KOPT-K1 (cell line): Measurements from ENCODE around the gene VASP.

ENCODE experiments used
- H3K27ac ChIP-seq: fragments of 200-600 bp; sonication (generic); 2 replicates; pipeline ENCODE4 v1.5.1; 2016; ENCODE audit warnings: antibody characterized with exemption, mild to moderate bottlenecking, low read depth, low read length; ENCODE audit not compliant: poor library complexity, severe bottlenecking
- H3K36me3 ChIP-seq: fragments of 200-600 bp; sonication (generic); 2 replicates; pipeline ENCODE4 v1.5.1; 2017; ENCODE audit warnings: antibody characterized with exemption, mild to moderate bottlenecking, low read length, moderate library complexity; ENCODE audit not compliant: insufficient read depth
- H3K9me3 ChIP-seq: fragments of 200-600 bp; sonication (generic); 2 replicates; pipeline ENCODE4 v1.5.1; 2017; ENCODE audit warnings: antibody characterized with exemption, low read length, mild to moderate bottlenecking; ENCODE audit not compliant: insufficient read depth, poor library complexity, severe bottlenecking

The VASP gene

DNA sequence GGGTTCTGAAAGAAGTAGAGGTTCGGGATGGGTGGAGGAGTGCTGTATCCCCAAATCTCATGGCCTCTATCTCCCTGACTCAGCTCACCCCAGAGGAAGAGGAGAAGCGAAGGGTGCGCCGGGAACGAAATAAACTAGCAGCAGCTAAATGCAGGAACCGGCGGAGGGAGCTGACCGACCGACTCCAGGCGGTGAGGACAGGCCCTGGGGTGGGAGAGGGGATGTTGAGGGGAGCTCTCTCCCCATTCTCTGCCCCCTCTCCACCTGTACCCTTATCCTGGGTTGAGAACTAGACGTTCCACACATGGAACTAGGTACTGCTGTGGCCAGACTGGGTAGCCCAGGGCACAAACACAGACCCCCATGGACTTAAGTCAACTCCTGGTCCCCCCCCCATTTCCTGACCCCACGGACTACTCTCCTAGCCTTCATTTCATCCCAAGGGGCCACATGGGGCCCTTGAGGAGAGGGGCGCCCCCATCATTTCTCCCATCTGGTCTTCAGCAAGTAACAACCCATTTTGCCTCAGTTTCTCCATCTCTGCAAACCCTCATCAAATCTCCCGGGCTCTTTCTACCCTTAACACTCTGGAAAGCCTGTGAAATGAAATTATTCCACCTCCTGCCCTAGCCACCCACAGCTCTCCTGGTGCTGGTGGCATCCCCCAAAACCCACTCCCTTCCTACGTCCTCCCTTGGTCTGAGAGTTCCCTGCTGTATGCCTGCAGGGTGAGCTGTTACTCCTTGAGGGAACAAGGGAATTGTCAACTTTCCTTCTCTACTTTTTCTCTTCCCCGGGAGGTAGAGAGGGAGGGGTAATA is 36.0 kb upstream of the VASP start:
- H3K9me3 ChIP-seq = no peaks in the 10 kb centered on the region
- no peaks in the 10 kb centered on the region for H3K36me3 ChIP-seq
- no peak overlapping the region for H3K27ac ChIP-seq

GRCh38 chr19:45471931-45472562 is 35.2 kb upstream of the VASP start:
- Histone ChIP-seq H3K9me3 (no peaks in the 10 kb centered on the region), H3K27ac (no peak overlapping the region), H3K36me3 (no peaks in the 10 kb centered on the region)

DNA sequence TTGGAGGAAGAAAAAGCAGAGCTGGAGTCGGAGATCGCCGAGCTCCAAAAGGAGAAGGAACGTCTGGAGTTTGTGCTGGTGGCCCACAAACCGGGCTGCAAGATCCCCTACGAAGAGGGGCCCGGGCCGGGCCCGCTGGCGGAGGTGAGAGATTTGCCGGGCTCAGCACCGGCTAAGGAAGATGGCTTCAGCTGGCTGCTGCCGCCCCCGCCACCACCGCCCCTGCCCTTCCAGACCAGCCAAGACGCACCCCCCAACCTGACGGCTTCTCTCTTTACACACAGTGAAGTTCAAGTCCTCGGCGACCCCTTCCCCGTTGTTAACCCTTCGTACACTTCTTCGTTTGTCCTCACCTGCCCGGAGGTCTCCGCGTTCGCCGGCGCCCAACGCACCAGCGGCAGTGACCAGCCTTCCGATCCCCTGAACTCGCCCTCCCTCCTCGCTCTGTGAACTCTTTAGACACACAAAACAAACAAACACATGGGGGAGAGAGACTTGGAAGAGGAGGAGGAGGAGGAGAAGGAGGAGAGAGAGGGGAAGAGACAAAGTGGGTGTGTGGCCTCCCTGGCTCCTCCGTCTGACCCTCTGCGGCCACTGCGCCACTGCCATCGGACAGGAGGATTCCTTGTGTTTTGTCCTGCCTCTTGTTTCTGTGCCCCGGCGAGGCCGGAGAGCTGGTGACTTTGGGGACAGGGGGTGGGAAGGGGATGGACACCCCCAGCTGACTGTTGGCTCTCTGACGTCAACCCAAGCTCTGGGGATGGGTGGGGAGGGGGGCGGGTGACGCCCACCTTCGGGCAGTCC is 34.5 kb upstream of the VASP start:
- H3K36me3 ChIP-seq = no peaks in the 10 kb centered on the region
- no peak overlapping the region for H3K27ac ChIP-seq
- no peaks in the 10 kb centered on the region for H3K9me3 ChIP-seq

- H3K36me3 ChIP-seq = no peaks in the 10 kb centered on the region
- H3K9me3 ChIP-seq = no peaks in the 10 kb centered on the region
Measured at GRCh38 chr19:45473367-45473681, 34.0 kb upstream of the VASP start.

DNA sequence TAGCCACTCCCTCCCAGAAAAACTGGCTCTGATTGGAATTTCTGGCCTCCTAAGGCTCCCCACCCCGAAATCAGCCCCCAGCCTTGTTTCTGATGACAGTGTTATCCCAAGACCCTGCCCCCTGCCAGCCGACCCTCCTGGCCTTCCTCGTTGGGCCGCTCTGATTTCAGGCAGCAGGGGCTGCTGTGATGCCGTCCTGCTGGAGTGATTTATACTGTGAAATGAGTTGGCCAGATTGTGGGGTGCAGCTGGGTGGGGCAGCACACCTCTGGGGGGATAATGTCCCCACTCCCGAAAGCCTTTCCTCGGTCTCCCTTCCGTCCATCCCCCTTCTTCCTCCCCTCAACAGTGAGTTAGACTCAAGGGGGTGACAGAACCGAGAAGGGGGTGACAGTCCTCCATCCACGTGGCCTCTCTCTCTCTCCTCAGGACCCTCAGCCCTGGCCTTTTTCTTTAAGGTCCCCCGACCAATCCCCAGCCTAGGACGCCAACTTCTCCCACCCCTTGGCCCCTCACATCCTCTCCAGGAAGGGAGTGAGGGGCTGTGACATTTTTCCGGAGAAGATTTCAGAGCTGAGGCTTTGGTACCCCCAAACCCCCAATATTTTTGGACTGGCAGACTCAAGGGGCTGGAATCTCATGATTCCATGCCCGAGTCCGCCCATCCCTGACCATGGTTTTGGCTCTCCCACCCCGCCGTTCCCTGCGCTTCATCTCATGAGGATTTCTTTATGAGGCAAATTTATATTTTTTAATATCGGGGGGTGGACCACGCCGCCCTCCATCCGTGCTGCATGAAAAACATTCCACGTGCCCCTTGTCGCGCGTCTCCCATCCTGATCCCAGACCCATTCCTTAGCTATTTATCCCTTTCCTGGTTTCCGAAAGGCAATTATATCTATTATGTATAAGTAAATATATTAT is 33.3 kb upstream of the VASP start:
- Histone ChIP-seq H3K36me3 (no peaks in the 10 kb centered on the region), H3K9me3 (no peaks in the 10 kb centered on the region), H3K27ac (no peak overlapping the region)

More at GRCh38 chr19:45473367-45473681, 34.0 kb upstream of the VASP start:
- H3K27ac ChIP-seq = no peak overlapping the region

DNA sequence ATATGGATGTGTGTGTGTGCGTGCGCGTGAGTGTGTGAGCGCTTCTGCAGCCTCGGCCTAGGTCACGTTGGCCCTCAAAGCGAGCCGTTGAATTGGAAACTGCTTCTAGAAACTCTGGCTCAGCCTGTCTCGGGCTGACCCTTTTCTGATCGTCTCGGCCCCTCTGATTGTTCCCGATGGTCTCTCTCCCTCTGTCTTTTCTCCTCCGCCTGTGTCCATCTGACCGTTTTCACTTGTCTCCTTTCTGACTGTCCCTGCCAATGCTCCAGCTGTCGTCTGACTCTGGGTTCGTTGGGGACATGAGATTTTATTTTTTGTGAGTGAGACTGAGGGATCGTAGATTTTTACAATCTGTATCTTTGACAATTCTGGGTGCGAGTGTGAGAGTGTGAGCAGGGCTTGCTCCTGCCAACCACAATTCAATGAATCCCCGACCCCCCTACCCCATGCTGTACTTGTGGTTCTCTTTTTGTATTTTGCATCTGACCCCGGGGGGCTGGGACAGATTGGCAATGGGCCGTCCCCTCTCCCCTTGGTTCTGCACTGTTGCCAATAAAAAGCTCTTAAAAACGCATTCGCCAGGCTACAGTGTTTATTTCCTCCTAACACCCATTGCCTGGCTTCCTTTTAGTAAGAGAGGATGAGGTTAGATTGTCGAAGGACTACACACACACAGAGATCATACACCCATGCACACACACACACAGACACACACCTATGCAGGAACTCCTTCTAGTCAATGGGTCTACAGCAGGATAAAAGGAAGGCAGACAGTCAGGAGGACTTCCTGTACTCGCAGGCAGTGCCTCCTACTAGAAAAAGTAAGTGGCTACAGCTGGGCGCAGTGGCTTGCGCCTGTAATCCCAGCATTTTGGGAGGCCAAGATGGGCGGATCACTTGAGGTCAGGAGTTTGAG is 32.4 kb upstream of the VASP start:
- no peak overlapping the region for H3K27ac ChIP-seq

GRCh38 chr19:45475537-45476291 is 31.6 kb upstream of the VASP start:
- H3K36me3 ChIP-seq = no peaks in the 10 kb centered on the region
- no peaks in the 10 kb centered on the region for H3K9me3 ChIP-seq
- no peak overlapping the region for H3K27ac ChIP-seq

More for the DNA sequence above, 32.4 kb upstream of the VASP start:
- no peaks in the 10 kb centered on the region for H3K36me3 ChIP-seq
- H3K9me3 ChIP-seq = no peaks in the 10 kb centered on the region

GRCh38 chr19:45476304-45476703 is 31.0 kb upstream of the VASP start:
- Histone ChIP-seq H3K36me3 (no peaks in the 10 kb centered on the region), H3K27ac (no peak overlapping the region), H3K9me3 (no peaks in the 10 kb centered on the region)

- no peaks in the 10 kb centered on the region for H3K36me3 ChIP-seq
- no peak overlapping the region for H3K27ac ChIP-seq
- H3K9me3 ChIP-seq = no peaks in the 10 kb centered on the region
Measured at GRCh38 chr19:45477186-45477585, 30.1 kb upstream of the VASP start.

DNA sequence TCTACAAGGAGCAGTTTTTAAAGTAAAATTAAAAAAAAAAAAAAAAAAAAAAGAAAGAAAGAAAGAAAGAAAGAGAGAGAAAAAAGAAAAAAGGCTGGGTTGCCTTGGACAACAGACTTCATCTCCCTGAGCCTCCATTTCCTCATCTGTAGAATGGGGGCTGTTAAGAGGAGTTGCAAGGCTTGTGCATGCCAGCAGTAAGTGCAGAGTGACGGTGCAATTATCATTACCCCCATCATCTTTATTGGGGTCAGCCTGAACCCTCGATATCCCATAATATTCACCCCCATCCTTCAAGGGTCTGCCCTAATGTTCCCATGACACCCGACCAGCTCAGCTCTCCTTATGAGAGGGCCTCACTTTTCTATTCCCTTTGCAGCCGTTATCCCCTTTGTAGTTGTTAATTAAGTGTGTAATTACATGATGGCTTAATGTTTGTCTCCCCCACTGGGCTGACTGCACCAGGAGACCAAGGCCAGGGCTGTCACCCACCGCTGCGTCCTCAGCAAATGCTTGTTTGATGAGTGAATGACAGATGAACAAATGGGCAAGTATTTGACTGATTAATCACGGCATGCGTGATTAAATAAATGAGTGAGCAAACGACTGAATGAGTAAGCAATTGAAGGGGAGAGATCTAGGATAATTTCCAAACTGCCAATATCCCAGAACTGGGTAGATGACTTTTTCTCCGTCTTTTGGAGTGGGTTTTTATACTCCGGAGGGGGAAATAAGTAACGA is 29.4 kb upstream of the VASP start:
- H3K36me3 ChIP-seq = no peaks in the 10 kb centered on the region
- no peaks in the 10 kb centered on the region for H3K9me3 ChIP-seq
- no peak overlapping the region for H3K27ac ChIP-seq

DNA sequence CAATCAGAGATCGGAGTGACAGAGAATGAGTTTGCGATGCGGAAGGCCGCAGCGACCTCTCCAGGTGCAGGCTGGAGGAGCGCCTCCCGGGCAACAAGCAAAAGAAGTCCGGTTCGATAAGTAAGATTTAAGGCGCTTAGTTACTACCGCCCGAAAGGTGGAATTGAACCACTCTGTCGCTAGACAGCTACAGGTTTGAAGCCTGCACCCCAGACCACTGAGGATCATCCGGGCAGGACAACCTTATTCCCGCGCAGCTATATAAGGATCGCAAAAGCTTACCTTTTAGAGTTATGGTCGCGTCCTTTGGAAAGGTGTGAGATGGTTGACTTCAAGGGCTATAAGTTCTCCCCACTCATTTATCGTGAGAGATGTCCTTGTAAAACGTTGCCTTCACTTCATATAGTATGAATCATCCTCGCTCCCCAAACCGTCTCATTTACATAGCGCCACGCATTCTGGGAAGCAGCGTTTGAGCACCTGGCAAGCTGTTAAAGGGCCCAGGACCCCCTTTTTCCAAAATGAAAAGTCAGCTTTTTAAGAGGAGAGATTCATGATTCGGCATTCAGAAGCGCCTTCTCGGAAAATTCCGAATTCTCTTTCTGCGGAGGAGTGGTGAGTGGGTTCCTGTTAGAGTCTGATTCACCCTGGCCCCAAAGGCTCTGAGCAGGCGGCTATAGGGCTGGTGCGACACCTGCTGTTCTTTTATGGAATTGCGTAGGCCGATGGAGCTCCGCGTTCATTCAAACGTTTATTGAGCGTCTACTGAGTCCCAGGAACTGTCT is 28.6 kb upstream of the VASP start:
- Histone ChIP-seq H3K36me3 (no peaks in the 10 kb centered on the region), H3K27ac (peak overlapping the region; percentile 50), H3K9me3 (no peaks in the 10 kb centered on the region)

- H3K36me3 ChIP-seq = no peaks in the 10 kb centered on the region
Measured at GRCh38 chr19:45483033-45483432, 24.2 kb upstream of the VASP start.

More at GRCh38 chr19:45483033-45483432, 24.2 kb upstream of the VASP start:
- Histone ChIP-seq H3K27ac (no peak overlapping the region), H3K9me3 (no peaks in the 10 kb centered on the region)
